Measurements from ENCODE around the gene HOTAIR.
A peak's percentile ranks its signal among the peaks of the same experiment; 100 is the strongest.

HOTAIR gene

GRCh38 chr12:53996240-53997203, 21.8 kb upstream of the HOTAIR start:
- DNase-seq (ENCODE audit: extremely low read depth, insufficient read length), result no peak
- no peak for TF ChIP-seq CTCF (IDR thresholded peaks at IDR 0.05; ENCODE audit: insufficient read depth, low read length, poor library complexity, severe bottlenecking)
- Histone ChIP-seq H3K4me3 (replicated peaks; ENCODE audit: low read depth, low read length) (peak overlapping the region; percentile 58), H3K27me3 (replicated peaks; ENCODE audit: control insufficient read depth, insufficient read depth, low read length) (peaks cover 8% of the 10 kb centered on the region), H3K36me3 (ENCODE audit: control insufficient read depth, insufficient read depth, low read length) (no peaks in the 10 kb centered on the region)

- Histone ChIP-seq H3K27me3 (replicated peaks; ENCODE audit: control insufficient read depth, insufficient read depth, low read length) (peaks cover 9% of the 10 kb centered on the region), H3K36me3 (ENCODE audit: control insufficient read depth, insufficient read depth, low read length) (no peaks in the 10 kb centered on the region), H3K4me3 (replicated peaks; ENCODE audit: low read depth, low read length) (peak overlapping the region; percentile 58)
- no peak for TF ChIP-seq CTCF (IDR thresholded peaks at IDR 0.05; ENCODE audit: insufficient read depth, low read length, poor library complexity, severe bottlenecking)
- no peak for DNase-seq (ENCODE audit: extremely low read depth, insufficient read length)
Observed at GRCh38 chr12:53995378-53996239, 20.9 kb upstream of the HOTAIR start.

- peaks cover 11% of the 10 kb centered on the region for H3K27me3 ChIP-seq (replicated peaks; ENCODE audit: control insufficient read depth, insufficient read depth, low read length)
- peak overlapping the region; percentile 58 for H3K4me3 ChIP-seq (replicated peaks; ENCODE audit: low read depth, low read length)
Observed at GRCh38 chr12:53995002-53995377, 20.2 kb upstream of the HOTAIR start.

GRCh38 chr12:53994264-53995001, 19.7 kb upstream of the HOTAIR start:
- no peak for DNase-seq (ENCODE audit: extremely low read depth, insufficient read length)
- no peaks in the 10 kb centered on the region for H3K36me3 ChIP-seq (ENCODE audit: control insufficient read depth, insufficient read depth, low read length)
- no peak overlapping the region for H3K4me3 ChIP-seq (replicated peaks; ENCODE audit: low read depth, low read length)
- H3K27me3 ChIP-seq (replicated peaks; ENCODE audit: control insufficient read depth, insufficient read depth, low read length), result peaks cover 11% of the 10 kb centered on the region
- no peak for TF ChIP-seq CTCF (IDR thresholded peaks at IDR 0.05; ENCODE audit: insufficient read depth, low read length, poor library complexity, severe bottlenecking)

More at GRCh38 chr12:53995002-53995377, 20.2 kb upstream of the HOTAIR start:
- DNase-seq (ENCODE audit: extremely low read depth, insufficient read length), result no peak
- no peaks in the 10 kb centered on the region for H3K36me3 ChIP-seq (ENCODE audit: control insufficient read depth, insufficient read depth, low read length)
- TF ChIP-seq CTCF (IDR thresholded peaks at IDR 0.05; ENCODE audit: insufficient read depth, low read length, poor library complexity, severe bottlenecking), result no peak

GRCh38 chr12:53994009-53994263, 19.2 kb upstream of the HOTAIR start:
- Histone ChIP-seq H3K36me3 (ENCODE audit: control insufficient read depth, insufficient read depth, low read length) (no peaks in the 10 kb centered on the region), H3K27me3 (replicated peaks; ENCODE audit: control insufficient read depth, insufficient read depth, low read length) (peaks cover 11% of the 10 kb centered on the region), H3K4me3 (replicated peaks; ENCODE audit: low read depth, low read length) (no peak overlapping the region)
- DNase-seq (ENCODE audit: extremely low read depth, insufficient read length), result no peak
- no peak for TF ChIP-seq CTCF (IDR thresholded peaks at IDR 0.05; ENCODE audit: insufficient read depth, low read length, poor library complexity, severe bottlenecking)
